OCI-LY3 (cell line): Measurements from ENCODE around the gene LINC00632.

Experiments used
- EZH2phosphoT487 ChIP-seq: fragments of 200-600 bp; shearing (Covaris generic); IDR thresholded peaks from 2 replicates; pipeline ENCODE4 v1.6.1; 2018; ENCODE audit warnings: antibody characterized with exemption, mixed run types, low read depth
- TF ChIP-seq, protein P1 (sequence below): fragments of 200-600, 300-600 bp; sonication (generic); IDR thresholded peaks from 2 replicates; pipeline ENCODE4 v1.5.1; 2014; ENCODE audit warnings: antibody characterized with exemption, low read length, low read depth

DNA sequence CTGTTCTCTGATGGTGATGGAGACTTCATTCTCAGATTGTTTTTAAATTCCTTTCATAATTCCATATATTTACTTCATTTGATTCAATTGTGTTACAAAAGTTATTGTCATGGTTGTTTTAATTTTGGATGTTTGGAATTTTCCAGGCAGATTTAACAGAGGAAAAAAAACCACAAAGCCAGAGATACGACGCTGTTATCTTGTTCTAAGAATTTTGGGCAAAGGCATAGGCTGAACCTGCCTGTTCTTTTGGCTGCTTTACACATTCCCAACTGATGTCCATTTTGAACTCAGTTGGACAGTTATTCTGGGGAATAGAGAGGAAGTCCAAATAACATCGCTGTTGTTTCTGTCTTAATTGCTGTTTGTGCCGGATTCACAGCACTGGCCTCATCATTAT lies 65.7 kb downstream of the LINC00632 start:
- TF ChIP-seq, protein P1, sequence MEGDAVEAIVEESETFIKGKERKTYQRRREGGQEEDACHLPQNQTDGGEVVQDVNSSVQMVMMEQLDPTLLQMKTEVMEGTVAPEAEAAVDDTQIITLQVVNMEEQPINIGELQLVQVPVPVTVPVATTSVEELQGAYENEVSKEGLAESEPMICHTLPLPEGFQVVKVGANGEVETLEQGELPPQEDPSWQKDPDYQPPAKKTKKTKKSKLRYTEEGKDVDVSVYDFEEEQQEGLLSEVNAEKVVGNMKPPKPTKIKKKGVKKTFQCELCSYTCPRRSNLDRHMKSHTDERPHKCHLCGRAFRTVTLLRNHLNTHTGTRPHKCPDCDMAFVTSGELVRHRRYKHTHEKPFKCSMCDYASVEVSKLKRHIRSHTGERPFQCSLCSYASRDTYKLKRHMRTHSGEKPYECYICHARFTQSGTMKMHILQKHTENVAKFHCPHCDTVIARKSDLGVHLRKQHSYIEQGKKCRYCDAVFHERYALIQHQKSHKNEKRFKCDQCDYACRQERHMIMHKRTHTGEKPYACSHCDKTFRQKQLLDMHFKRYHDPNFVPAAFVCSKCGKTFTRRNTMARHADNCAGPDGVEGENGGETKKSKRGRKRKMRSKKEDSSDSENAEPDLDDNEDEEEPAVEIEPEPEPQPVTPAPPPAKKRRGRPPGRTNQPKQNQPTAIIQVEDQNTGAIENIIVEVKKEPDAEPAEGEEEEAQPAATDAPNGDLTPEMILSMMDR = no peak
- TF ChIP-seq EZH2phosphoT487 = no peak
